Eye (tissue), 1 donor: Measurements from ENCODE around the gene OR4D6.
"Not testable (repeated sequence)": the region's sequence is repeated elsewhere in the genome, so short reads cannot be mapped to it uniquely, and the experiment has no call there.

ENCODE experiments used
- DNase-seq: peaks from one replicate; pipeline ENCODE4 v3.0.0-alpha.2; 2015

Gene OR4D6

DNA sequence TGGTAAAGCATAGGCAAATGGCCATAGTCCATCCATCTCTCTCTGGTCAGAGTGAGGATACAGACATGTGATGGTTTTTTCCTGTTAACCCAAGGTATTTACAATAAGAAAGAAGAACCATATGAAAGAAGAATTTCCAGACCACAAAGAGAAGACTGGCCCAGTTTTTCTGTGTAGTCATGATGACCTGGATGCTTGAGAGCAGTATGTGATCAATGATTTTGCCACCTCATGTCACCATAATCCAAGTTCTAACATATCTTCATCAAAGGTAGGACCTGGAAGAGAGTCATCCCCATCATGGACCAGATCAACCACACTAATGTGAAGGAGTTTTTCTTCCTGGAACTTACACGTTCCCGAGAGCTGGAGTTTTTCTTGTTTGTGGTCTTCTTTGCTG is at the start of gene OR4D6:
OR4D6 (plus strand) TSS at position 301 of the 400 bp plus-strand sequence; CDS start at position 301, 0 bp downstream.
- no peak for DNase-seq

DNA sequence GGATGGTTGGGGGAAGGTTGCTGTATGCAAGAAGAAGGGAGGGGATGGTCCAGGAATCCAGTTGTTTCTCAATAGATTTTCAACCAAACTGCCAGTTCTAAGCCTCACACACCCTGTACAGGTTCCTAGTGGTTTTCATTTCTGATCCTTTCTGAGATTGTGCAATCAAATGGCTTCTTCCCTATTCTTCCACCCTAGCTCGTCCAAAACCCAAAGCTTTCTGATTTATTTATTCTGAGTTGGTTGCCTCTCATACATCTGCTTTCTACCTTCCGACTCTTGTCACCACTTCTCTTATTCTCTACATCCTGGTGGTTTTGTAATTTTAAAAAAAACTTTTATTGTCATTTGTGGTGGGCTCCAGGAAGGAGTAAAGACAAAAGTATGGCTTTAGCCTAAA is 43.1 kb upstream of the OR4D6 start:
- DNase-seq, result no peak

DNA sequence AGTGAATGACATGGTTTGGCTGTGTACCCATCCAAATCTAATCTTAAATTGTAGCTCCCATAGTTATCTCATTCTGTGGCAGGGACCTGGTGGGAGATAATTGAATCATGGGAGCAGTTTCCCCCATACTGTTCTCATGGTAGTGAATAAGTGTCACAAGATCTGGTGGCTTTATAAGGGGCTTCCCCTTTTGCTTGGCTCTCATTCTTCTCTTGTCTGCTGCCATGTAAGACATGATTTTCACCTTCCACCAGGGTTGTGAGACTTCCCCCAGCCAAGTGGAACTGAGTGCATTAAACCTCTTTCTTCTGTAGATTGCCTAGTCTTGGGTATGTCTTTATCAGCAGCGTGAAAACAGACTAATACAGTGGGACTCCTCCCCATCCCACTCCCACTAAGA is 41.6 kb upstream of the OR4D6 start:
- DNase-seq, result no peak

DNA sequence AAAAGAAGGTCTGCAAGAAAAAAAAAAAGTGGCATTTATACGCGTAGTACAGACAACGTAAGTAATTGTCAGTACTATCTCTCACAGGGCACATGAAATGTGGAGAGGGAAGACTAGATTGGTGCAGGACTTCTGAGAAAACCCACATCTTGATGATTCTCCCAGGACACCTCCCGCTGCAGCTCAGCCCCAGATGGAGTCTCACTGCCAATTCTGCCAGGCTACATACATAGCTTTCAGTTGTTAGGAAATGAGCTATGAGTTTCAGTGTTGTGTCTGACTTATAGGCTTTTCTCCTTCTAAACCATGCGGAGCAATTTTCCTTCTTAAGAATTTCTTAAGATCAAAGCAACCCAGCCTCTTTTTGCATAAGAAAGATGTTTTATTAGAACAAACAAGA is 40.1 kb upstream of the OR4D6 start:
- no peak for DNase-seq

DNA sequence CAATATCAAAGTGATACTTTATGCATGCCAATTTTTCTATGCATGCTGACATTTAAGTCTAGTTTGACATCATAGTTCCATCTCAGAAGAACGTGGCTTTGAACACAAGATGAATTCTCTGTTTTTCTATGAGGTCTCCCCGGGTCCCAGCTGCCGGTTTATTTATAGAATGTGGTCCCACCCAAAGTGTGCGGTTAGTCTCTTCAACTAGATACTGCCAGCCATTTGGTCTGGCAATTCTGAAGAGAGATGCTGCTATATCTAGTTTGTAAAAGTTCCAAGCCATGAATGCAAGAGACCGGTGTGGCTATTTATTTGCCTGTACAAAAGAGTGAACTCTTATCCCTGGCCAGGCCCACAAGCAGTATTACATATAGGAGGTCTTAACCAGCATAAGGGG is 39.7 kb upstream of the OR4D6 start:
- DNase-seq, result no peak

DNA sequence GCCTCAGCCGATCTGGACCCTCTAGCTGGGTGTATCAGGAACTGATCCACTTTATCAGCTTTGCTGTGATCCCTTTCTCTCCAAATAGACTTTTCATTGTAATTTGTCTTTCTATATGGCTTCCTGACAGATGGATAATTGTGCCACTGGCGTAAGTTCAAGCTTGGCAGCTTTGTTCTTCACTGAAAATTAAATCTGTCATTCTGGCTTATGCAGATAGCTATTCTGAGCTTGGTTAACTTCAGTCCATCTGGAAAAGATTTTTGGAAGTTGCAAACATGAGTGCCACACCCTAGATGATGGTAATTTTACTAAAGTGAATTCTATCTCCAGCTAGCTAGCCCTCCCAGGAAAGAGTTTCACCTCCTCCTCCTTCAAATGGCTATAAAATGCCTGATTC is 38.6 kb upstream of the OR4D6 start:
- DNase-seq, result no peak

DNA sequence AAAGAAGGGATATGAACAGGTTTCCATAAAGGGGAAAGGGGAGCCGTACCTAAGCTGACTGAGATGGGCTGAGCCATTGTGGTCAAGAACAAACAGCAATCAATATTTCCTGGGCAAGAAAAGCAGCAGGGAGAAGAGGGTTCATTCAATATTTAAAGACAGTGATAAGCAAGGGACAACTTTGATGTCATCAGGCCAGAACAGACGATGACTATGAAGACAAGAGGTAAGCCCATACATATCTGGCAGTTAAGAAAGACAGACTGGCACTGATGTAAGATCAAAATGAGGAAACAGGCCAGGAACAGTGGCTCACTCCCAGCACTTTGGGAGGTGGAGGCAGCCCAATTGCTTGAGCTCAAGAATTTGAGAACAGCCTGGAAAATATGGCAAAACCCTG is 32.9 kb upstream of the OR4D6 start:
- no peak for DNase-seq

DNA sequence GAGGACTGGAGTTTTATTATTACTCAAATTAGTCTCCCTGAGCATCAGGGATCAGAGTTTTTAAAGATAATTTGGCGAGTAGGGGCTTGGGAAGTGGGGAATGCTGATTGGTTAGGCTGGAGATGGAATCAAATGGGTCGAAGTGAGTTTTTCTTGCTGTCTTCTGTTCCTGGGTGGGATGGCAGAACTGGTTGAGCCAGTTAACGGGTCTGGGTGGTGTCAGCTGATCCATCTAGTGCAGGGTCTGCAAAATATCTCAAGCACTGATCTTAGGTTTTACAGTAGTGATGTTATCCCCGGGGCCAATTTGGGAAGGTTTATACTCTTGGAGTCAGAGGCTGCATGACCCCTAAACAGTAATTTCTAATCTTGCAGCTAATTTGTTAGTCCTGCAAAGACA is 31.6 kb upstream of the OR4D6 start:
- no peak for DNase-seq

DNA sequence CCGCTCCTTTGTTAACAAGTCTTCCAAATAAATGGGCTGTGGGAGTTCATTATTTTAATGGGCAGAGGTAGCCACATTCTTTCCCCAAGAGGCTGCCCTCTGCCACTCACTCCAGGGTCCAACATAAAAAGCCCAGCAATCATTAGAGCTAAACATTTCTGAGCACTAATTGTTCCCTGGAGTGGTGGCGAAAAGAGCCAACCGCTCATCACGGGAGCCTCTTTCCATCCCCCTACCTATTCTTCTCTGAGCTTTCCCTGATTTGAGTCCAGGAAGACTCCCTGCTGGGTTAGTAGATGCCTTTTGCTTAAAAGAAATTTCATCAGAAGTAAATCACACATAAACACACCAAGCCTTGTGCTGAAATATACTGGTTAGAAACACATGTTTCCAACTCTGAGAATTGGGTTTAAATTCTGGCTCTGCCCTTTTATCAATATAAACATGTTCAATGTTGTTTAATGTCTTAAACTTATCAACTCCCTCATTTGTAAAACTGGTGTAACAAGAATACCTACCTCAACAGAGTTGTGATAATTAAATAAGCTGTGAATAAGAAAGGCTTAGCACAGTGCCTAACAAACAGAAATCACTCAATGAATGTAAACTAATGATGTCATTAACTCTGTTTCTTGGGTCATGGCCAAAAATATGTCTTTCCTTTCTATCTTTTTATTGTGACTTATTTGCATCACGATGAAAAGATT is 30.2 kb upstream of the OR4D6 start, which contains the start of gene OR5A2:
OR5A2 (minus strand) TSS at position 53 of the 707 bp plus-strand sequence. CDS start 3,460 bp downstream, outside the sequence.
- DNase-seq, result peak; percentile 88

DNA sequence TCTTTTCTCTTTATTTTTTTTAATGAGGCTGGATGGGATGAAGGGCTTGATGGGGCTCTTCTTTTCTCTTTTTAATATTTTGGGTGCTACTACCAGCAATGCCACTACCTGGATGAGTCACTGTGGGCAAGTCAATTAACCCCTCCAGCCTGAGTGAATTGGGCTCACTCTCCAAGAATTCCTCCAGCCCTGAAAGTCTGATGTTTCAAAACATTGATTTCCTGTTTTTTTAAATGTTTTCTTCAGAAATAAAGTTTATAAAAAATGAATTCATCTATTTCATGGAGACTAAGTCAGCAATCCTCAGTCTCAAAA is 29.7 kb upstream of the OR4D6 start:
- no peak for DNase-seq

DNA sequence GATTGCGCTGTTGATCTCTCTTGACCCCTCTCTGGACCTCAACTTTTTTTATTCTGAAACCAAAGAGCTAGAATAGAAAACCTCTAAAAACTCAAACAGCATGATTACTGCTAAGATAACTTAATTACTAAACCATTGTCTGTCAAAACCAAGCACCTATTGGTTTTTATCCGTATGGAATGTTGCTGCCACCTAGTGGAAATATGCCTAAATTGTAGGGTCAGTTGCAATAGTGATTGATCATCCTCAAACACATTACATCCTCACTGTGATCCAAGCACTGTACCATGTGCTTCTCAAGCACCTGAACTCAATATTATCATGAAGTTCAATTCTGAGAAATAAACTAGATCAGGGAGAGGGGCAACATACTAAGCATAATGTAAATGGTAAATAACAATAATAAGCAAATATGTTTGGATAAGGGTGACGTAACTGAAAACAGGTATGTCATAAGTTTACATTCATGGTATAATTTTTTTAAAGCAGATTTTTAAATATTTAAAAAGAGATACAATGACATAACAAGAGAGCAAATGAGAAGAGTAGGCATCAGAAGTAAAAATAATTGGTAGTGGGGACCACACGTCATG is 26.7 kb upstream of the OR4D6 start:
- DNase-seq, result peak; percentile 88

DNA sequence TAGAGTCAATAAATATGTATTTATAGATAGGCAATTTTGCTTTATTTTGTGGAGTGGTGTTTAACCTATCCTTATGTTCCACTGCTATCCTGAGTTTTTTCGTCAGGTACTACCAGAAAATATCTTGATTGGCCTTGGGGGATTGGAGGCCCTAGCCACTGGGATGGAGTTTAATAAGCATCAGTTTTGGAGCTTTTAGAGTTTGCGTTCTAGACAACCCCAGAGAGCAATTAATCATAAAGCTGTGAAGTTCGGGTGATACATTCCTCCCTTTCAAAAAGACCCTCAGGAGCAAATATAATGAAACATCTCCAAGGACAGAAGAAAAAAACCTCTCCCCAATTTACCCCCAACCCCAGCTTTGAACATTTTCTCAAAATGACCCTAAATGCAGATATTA is 20.6 kb upstream of the OR4D6 start, which contains the start of gene OR5A1:
OR5A1 (plus strand) TSS at position 301 of the 400 bp plus-strand sequence. CDS start 6,700 bp downstream, outside the sequence.
- DNase-seq, result no peak

DNA sequence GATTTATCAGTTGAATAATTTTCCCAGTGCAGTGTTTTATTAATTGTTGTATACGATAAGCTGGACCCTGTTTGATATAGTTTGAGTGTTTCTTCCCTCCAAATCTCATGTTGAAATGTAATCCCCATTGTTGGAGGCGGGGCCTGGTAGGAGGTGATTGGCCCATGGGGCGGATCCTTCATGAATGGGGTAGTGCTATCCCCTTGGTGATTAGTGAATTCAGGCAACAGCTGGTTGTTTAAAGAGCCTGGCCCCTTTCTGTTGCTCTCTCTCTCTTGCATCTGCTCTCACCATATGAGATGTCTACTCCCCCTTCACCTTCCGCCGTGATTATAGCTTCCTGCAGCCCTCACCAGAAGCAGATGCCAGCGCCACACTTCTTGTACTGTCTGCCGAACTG is 19.0 kb upstream of the OR4D6 start:
- DNase-seq, result no peak

DNA sequence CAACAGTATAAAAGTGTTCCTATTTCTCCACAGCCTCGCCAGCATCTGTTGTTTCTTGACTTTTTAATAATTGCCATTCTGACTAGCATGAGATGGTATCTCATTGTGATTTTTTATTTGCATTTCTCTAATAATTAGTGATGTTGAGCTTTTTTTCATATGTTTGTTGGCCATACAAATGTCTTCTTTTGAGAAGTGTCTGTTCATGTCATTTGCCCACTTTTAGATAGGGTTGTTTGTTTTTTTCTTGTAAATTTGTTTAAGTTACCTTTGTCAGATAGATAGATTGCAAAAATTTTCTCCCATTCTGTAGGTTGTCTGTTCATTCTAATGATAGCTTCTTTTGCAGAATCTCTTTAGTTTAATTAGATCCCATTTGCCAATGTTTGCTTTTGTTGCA is 11.1 kb upstream of the OR4D6 start:
- not testable (repeated sequence) for DNase-seq

DNA sequence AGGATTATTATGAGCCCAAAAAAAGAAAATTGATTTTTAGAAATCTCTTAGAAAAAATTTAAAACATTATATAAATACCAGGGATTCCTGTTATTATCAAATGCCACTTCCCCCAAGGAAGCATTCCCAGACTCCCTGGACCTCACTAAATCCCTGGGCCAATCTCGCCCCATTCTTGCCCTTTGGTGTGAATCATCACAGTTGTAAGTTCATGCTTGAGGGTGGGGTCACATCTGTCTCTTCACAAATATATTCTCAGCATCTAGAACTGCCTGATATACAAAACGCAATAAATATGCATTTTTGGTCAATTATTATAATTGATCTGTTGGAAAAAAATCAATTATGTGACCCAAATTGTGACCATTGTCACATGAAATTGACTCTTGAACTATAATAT is 8.3 kb upstream of the OR4D6 start:
- no peak for DNase-seq

DNA sequence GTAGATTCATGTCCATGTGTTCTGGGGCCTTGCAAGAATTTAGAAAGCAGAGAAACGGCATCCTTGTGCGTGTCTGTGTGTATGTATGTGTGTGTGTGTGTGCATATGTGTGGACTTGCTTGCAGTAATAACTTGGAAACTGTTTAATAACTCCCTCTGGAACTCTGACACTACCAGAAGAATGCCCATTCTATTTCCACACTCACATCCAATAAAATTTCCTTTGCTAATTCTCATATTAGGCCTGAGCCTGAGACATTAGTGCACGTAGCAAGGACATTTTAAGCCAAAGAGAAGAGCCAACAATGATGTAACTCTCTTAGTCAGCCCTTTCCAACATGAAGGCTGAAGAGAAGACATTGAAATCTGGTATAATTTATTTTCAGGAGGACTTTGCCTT is 3.2 kb downstream of the OR4D6 start:
- no peak for DNase-seq

DNA sequence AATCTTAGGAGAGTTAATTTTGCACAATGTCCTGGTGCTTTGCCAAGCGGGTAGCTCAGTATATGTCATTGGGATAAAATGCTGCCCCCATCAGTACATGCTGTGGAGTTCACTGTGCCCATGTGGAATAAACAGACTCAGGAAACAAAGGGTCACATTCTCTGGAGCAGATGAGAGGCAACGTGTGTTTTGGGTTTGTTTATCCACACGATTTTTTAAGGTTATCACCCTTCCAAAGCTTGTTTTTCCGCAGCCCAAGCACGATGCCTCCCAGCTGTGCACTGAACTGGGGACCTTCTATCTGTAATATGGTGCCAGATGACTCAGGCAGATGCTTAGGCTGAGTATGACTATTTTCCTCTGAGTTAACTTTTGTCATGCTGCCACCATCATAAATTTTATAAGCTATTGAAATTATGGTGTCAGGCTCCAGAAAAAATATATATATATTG is 6.5 kb downstream of the OR4D6 start:
- DNase-seq, result peak; percentile 2

DNA sequence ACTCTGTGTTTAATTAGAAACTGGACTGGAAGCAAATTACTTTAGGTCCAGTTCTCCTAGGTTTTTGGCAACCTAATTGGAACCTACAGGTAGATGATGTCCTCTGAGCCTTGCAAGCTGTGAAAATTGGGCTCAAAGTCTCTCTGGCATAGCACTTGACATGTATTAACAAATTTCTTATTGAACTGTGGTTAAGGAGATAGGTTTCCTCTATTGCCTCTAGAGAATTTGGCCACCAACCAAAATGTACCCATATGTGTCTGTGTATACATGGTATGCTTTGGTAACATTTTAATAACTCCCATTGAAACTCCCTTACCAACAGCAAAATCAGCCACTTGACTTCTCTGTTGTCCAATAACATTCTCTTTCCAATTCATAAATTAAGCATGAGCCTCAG is 16.3 kb downstream of the OR4D6 start, which contains the start of gene OR4D10:
OR4D10 (plus strand) TSS at position 301 of the 400 bp plus-strand sequence. CDS start 4,115 bp downstream, outside the sequence.
- no peak for DNase-seq

DNA sequence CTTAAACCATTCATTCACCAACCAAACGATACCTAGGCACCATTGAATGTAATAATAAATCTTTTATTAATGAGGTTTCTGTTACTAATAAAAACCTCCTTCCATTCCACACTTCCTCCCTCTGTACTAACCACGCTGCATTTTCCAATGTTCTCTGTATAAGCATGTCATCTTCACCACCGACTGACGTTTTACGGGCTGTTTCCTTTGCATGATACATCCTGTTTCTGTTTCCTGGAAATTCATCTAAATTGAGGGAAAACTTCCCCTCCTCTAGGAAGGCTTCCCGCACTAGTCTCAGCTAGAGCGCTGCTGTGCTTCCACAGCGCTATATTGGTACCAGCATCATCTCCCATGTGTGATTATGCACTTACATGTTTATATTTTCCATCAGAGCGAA is 18.4 kb downstream of the OR4D6 start:
- no peak for DNase-seq

DNA sequence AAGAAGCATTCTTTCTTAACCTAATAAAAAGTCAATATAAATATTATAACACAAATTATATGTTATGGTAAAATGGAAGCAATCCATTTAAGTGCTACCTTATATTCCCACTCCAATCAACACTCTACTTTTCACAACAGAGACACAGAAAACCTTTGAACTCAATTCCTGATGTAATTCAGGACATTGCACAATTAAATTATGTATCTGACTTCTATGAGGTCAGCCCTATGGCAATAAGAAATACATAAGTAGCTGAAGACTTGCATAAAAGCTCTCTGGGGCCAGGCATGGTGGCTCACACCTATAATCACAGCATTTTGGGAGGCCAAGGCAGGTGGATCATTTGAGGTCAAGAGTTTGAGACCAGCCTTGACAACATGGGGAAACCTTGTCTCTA is 23.1 kb downstream of the OR4D6 start:
- DNase-seq, result no peak

DNA sequence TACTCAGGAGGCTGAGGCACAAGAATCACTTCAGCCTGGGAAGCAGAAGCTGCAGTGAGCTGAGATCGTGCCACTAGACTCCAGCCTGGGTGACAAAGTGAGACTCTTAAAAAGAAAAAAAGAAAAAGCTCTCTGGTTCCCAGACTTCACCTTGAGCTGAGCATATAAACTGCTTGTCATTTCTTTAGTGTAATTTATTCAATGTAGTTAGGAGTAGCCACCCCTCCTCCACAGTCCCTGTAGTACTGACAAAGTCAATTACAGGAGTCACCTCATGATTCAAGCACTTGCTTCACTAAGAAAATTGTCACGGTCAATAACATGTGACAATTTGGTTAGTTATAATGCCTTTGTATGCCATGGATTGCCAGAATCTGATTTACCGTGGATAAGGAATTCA is 23.6 kb downstream of the OR4D6 start:
- DNase-seq, result peak; percentile 7

DNA sequence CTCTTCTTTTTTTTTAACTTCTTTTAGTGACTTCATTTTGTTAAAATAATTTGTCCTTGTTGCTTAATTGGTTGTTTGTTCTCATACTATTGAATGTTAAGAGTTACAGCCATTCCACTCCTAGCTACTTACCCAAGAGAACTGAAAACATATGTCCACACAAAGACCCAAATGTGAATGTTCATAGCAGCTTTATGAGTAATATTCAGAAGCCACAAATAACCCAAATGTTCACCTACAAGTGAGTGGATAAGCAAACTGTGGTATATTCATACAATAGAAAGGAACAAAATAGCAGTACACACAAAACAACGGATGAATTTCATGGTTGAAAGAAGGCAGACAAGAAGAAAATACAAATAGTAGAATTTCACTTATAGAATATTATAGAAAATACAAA is 45.2 kb downstream of the OR4D6 start:
- no peak for DNase-seq

DNA sequence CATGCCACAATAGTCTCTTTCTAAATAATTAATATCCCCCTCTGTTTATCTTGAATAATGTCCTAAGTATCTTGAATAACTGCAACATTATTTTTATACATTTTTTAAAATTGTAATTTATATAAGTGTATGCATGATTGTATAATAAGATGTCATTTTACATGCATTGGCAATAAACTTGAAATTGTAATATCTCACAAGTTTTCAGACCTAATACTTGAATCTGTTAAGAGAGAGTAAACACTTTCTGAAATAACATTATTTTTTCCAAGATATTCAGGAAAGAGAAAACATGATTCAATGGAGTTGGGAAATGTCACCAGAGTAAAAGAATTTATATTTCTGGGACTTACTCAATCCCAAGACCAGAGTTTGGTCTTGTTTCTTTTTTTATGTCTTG is 46.5 kb downstream of the OR4D6 start, which contains the start of gene OR4D11:
OR4D11 (plus strand) TSS at position 301 of the 400 bp plus-strand sequence; CDS start at position 301, 0 bp downstream.
- DNase-seq, result no peak
